HG03066 (cell line): ENCODE results near the gene KLK12.

ENCODE experiments used
- ATAC-seq: cut with Tn5 transposase; IDR thresholded peaks from one replicate; pipeline ENCODE4 v1.9.1; 2021; ENCODE audit warnings: low read depth; ENCODE audit not compliant: unreplicated experiment

The KLK12 gene, protein sequence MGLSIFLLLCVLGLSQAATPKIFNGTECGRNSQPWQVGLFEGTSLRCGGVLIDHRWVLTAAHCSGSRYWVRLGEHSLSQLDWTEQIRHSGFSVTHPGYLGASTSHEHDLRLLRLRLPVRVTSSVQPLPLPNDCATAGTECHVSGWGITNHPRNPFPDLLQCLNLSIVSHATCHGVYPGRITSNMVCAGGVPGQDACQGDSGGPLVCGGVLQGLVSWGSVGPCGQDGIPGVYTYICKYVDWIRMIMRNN

GRCh38 chr19:51034704-51035103 is at the start of gene KLK12:
TSS of gene KLK12 (minus strand) at chr19:51035002. CDS start at chr19:51034621, 381 bp downstream.
- no peak for ATAC-seq

DNA sequence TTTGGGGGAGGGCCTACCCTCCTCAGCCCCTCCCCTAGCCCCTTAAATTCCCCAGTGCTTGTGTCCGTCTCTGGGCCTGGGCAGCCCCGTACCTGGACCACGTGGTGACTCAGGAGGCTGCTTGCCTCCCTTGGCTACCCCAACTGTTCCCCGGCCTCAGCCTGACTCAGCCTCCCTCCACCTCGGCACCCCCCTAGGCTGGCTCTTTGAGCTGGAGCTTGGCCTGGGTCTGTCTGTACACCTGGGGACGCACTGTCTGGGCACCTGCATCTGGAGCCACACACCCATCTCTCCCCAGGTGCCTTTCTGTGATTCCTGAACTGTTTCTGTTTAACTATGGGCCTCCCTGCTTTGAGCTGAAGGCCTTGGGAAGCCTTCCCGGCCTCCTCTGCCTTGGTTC is 49.7 kb upstream of the KLK12 start:
- ATAC-seq = no peak

GRCh38 chr19:51083783-51084182 is 49.0 kb upstream of the KLK12 start:
- ATAC-seq = no peak

- ATAC-seq = no peak
Measured at GRCh38 chr19:51083181-51083580, 48.4 kb upstream of the KLK12 start.

DNA sequence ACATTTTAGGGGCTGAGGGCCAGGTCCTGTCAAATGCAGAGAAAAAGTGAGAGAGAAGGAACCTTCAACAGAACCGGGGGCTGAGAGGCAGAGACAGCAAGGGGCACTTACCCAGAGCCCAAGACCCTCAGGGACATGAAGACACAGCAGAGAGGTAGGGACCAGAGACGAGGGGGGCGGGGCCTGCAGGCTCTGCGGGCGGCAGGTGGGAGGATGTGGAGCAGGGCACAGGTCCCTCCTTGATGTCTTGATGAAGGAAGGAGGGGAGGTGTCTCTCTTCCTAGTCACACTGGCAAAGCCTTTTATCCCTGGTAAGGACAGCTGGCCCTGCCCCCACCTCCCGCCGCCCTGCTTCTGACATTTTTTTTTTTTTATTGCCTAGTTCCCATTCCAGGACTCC is 47.8 kb upstream of the KLK12 start, which contains the start of gene KLK14:
KLK14 (minus strand) TSS at position 277 of the 400 bp plus-strand sequence; CDS start at position 4, 273 bp downstream.
- ATAC-seq = no peak

DNA sequence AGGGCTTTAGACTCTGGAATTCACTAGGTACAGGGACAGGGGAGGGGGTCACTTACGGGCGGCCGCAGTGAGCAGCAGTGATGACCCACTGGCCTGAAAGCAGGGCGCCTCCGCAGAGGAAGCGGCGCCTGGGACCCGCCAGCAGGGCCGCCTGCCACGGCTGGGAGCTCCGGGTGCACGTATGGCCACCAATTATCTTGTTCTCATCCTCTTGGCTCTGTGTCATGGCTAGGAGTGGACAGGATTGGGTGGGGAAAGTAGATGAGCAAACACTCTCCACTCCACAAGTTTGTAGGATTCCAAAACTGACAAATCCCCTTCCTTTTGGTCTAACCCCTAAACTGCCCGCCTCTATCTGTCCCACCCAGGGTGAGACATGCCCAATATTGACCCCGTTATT is 46.7 kb upstream of the KLK12 start:
- no peak for ATAC-seq

- ATAC-seq = no peak
Measured at GRCh38 chr19:51079481-51080110, 44.8 kb upstream of the KLK12 start.

- ATAC-seq = no peak
Measured at GRCh38 chr19:51078731-51079130, 43.9 kb upstream of the KLK12 start.

DNA sequence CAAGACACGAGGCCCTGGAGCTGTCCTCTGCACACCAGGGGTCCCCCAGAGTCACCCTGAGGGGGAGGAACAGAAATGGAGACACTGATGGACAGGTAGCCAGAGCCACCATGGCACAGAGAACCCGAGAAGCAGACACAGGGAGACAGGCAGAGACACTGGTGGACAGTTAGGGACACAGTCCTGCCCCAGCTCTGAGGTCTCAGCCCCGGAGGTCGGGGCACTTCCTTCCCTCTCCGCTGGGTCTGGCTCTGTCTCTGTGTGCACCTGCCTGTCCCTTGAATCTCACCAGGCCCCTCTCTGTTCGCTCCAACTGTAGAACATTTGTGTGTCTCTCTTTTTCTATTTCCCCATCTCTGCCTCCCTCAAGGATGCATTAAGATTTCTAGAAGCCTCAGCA is 43.3 kb upstream of the KLK12 start:
- no peak for ATAC-seq

DNA sequence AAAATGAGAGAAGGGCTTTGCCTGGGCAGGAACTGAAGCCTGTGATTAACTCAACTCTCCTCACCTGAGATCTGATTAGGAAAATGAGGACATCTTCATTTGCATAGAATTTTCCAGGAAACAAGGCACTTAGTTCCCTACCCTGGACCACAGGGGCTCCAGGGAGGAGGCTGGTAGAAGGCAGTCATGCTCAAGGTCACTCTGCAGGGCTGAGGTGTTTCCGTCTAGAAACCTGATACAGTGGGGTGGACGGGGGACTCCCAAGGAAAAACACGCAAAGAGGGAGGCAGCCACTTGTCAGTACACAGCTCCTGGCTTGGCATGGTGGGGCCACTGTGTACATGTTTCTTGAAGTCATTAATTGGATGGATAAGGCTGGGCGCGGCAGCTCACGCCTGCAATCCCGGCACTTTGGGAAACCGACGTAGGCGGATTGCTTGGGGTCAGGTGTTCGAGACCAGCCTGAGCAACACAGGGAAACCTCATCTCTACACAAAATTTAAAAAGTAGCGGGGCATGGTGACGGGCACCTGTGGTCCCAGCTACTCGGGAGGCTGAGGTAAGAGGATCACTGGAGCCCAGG is 41.9 kb upstream of the KLK12 start:
- no peak for ATAC-seq

DNA sequence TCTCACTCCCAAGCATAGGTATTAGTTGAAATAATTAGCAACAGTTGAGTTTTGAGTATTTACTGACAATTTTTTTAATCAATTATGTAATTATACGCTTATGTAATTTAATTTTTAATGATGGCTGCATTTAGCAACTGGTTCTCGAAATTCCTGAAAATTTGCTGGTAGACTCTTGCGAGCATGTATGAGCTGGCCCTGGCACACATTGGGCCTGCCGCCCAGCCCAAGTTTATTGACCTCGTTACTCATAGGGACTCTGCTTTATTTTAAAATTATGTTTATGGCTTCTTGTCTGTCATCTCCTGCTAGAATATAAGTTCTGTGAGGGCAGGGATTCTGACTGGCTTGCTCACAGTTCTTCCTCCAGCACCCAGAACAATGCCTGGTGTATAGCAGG is 41.2 kb upstream of the KLK12 start:
- ATAC-seq = no peak

- ATAC-seq = no peak
Measured at GRCh38 chr19:51071095-51071405, 36.2 kb upstream of the KLK12 start.

GRCh38 chr19:51070334-51071094 is 35.7 kb upstream of the KLK12 start:
- no peak for ATAC-seq

GRCh38 chr19:51066393-51067186 is 31.8 kb upstream of the KLK12 start:
- no peak for ATAC-seq

- no peak for ATAC-seq
Measured at GRCh38 chr19:51065221-51065960, 30.6 kb upstream of the KLK12 start.

GRCh38 chr19:51064534-51065220 is 29.9 kb upstream of the KLK12 start, which contains the start of gene KLK13:
TSS of gene KLK13 (minus strand) at chr19:51065092. CDS start at chr19:51065067, 25 bp downstream.
- no peak for ATAC-seq

GRCh38 chr19:51063664-51064063 is 28.9 kb upstream of the KLK12 start:
- ATAC-seq = no peak

DNA sequence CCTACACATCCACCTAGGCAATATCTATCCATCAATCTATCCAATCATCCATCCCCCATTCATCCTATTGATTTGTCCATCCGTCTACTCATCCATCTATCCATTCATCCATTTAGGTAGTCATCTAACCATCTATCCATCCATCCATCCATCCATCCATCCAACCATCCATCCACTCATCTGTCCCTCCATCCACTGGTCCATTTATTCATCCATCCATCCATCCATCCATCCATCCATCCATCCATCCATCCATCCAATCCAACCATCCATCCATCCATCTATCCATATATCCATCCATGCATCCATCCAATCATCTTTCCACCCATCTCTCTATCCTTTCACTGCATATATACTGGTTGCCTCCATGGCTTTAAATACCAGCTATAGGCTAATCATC is 26.2 kb upstream of the KLK12 start:
- ATAC-seq = no peak

DNA sequence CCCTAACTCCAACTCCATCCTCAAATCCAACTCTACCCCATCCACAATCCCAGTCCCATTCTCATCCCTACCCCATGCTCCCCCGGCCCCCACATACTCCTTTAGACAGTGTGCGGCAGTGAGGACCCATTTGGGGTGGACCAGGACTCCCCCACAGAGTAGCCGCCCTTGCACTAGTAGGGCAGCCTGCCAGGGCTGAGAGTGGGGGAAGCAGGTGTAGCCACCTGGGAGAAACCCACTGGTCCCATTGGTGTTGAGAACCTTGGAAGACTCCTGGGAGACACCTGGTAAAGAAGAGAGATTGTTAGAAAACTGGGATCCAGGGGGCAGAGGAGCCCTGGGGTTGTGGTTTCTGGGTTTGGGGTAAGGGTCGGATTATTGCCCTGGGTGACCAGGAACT is 25.5 kb upstream of the KLK12 start:
- no peak for ATAC-seq
